CD4-positive, alpha-beta T cell treated with Interferon alpha-2 for 1 hour (primary cell): Measurements from ENCODE around the gene KLHL20.
A peak's percentile ranks its signal among the peaks of the same experiment; 100 is the strongest.
"Not testable (repeated sequence)": the region's sequence is repeated elsewhere in the genome, so short reads cannot be mapped to it uniquely, and the experiment has no call there.

ENCODE experiments used
- DNase-seq, 2 donors: peaks; one replicate each; pipeline ENCODE4 v3.0.0-alpha.2; 2020 to 2022

The KLHL20 gene

DNA sequence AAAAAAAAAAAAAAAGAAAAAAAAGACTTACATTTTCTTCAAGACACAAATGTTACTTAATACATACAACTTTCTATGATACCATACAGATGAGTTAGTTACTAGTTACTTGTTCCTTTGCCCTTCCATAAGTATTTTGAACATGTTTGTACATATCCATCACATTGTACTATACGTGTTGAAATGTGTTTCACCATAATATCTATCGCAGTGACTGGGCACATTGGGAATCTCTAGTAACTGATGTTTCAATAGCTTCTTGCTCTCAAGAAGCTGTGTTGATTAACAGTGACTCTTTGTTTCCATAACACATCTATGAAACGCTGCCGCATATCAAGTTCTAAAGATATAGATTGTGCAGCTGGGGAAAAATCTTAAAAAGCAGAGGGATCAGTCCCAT is 42.9 kb downstream of the KLHL20 start:
- DNase-seq, result no peak

DNA sequence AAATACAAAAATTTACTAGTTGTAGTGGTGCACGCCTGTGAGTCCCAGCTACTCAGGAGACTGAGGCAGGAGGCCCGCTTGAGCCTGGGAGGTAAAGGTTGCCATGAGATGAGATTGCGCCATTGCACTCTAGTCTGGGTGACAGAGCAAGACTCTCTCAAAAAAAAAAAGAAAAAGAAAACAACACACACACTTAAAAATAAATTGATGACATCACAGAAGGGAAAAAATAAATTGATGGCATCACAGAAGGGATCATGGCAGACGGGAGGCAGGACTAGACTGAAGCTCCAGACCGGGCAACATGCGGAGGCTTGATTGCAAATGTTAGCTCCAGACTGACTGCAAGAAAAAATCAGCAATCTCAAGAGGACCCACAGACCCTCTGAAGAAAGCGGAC is 43.3 kb downstream of the KLHL20 start:
- DNase-seq, result no peak

DNA sequence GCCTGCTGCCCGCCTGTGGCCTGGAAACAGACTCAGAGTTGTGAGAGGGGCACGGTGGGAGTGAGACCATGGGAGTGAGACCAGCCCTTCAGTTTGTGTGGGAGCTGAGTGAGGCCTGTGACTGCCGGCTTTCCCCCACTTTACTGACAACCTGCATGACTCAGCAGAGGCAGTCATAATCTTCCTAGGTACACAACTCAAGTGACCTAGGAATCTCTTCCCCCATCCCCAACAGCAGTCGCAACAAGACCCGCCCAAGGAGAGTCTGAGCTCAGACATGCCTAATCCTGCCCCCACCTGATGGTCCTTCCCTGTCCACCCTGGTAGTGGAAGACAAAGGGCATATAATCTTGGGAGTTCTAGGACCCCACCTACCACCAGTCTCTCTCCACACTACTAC is 44.2 kb downstream of the KLHL20 start:
- DNase-seq, result no peak

DNA sequence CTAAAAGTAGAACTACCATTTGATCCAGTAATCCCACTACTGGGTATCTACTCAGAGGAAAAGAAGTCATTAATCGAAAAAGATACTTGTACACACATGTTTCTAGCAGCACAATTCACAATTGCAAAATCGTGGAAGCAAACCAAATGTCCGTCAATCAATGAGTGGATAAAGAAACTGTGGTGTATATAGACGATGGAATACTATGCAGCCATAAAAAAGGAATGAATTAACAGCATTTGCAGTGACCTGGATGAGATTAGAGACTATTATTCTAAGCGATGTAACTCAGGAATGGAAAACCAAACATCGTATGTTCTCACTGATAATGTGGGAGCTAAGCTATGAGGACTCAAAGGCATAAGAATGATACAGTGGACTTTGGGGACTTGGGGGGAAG is 49.5 kb downstream of the KLHL20 start:
- not testable (repeated sequence) for DNase-seq

DNA sequence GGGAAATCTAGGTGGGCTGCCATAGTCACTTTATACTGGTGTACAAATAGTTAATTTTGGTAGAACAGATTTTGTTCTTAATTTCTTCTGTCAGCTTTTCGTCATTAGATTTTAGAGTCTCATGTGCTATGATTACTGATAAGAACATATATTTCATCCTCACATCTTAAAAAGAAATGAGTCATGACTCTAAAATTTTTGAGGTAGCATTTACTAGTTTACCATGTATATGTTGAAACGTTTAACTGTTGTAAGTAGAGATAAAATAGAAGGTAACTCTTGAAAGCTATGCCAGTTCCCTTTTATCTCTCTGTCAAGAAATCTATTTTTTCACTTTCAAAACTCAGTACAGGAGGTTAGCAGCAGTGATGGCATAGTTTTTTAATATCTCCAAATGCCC is 53.4 kb downstream of the KLHL20 start:
- no peak for DNase-seq

DNA sequence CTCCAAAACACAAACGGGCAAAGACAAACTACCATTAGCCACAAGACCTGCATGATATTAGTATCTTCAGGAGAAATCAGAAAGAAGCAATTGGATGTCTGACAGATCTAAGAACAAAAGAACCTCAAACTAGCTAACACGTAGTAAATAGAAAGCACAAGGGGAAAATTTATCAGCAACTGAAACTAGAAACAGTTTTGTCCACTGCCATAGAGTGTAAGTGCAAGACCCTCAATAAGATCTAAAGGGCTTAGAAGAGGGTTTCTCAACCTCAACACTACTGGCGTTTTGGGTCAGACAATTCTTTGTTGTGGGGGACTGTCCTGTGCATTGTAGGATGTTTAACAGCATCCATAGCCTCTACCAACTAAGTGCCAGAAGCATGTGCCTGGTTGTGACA is 54.0 kb downstream of the KLHL20 start:
- DNase-seq, result no peak

DNA sequence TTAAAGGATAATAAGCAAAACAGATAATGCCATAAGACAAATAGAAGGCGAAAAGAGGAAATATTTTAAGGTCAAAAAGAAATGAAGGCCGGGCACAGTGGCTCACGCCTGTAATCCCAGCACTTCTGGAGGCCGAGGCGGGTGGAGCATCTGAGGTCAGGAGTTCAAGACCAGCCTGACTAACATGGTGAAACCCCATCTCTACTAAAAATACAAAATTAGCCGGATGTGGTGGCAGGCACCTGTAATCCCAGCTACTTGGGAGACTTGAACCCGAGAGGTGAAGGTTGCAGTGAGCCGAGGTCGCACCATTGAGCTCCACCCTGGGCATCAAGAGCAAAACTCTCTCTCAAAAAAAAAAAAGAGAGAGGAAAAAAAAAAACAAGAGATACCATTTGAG is 55.5 kb downstream of the KLHL20 start:
- peak in 1 of 2 donors; percentile 1 for DNase-seq

DNA sequence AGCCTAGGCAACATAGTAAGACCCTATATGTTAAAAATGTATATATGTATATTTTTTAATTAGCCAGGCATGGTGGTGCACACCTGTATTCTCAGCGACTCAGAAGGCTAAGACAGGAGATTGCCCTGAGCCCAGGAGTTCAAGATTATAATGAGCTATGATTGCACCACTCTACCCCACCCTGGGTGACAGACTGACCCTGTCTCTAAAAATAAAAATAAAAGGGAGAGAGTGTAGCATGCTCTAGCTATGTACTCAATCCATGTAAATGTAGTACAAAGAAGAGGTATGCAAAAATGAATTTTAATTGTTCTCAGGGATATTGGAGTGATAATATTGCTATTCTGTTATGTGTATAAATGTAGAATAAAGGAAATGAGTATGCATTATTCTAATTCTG is 56.8 kb downstream of the KLHL20 start:
- no peak for DNase-seq

DNA sequence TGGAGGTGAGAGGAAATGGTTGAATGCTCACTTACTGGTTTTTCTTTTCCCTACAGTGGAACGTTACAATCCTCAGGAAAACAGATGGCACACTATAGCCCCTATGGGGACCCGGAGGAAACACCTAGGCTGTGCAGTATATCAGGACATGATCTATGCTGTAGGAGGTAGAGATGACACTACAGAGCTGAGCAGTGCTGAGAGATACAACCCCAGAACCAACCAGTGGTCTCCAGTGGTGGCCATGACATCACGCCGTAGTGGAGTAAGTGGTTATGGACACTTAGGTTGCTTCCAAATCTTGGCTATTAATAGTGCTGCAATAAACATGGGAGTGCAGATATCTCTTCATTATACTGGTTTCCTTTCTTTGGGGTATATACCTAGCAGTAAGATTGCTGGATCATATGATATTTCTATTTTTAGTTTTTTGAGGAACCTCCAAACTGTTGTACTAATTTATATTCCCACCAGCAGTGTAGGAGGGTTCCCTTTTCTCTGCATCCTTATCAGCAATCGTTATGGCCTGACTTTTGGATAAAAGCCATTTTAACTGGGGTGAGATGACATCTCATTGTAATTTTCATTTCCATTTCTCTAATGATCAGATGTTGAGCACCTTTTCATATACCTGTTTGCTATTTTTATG is 60.9 kb downstream of the KLHL20 start:
- no peak for DNase-seq

DNA sequence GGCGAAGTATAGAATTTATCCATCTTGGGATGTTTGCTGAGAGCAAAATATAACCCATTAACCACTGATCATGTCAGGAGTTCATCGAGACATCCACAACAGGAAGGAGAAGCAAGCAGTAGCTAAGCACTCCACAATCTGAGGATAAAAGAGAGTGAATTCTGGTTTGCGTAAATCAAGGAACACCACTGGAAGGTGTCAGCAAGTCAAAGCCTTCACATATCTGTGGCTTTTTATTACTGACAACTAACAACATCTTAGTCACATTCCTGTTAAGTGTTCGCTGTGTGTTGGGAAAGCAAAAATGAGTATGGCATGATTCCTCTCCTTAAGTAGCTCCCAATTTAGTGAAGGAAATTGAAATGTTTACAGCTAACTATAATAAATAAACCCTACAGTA is 65.2 kb downstream of the KLHL20 start:
- no peak for DNase-seq

DNA sequence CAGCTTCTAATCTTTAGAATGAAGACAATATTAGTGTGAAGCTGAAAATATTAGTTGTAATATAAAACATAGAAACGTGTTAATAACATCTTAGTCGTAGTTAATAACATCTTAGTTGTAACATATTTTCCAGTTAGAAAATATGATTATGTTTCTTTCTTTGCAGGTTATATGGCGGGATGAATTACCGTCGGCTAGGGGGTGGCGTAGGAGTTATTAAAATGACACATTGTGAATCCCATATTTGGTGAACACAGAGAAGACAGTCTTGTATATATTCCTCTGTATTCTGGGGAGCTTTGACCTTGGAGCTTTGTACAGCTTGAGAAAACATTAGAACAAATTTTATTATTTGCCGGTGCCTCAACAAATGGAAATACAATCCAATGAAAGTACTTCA is 70.2 kb downstream of the KLHL20 start:
- no peak for DNase-seq

DNA sequence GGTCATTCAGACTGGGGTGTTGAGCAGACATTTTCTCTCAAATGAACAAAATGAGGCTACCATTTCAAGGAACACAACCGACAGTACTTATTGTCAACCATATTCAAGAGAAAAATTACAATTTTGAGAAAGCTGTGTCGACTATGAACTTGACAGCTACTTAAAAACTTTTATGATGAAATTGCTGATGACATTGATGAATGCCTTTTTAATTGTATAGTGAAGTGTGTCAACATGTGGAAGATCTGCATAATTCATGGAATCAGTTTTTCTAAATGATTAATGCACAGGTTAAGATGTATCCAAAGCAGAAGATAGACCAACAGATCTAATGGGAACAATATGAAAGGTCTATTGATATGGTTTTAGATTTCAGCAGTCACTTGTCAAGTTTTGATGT is 75.1 kb downstream of the KLHL20 start:
- DNase-seq, result no peak

DNA sequence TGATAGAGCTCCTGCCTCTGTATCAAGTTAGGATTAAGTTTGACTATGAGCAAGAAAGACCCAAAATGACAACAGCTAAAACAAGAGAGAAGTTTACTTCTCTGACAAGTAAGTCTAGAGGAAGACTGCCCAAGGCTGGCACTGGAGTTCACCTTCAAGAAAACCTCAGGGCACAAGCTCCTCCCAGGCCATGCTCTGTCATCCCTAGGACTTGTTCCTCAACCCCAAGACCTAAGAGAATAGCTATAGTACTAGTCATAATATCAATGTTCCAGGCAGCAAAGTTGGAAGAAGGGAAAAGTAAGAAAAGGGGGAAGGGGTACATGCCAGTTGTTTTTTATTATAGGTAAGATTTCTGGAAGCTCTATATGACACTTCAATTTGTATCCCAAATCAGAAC is 83.3 kb downstream of the KLHL20 start:
- no peak for DNase-seq

DNA sequence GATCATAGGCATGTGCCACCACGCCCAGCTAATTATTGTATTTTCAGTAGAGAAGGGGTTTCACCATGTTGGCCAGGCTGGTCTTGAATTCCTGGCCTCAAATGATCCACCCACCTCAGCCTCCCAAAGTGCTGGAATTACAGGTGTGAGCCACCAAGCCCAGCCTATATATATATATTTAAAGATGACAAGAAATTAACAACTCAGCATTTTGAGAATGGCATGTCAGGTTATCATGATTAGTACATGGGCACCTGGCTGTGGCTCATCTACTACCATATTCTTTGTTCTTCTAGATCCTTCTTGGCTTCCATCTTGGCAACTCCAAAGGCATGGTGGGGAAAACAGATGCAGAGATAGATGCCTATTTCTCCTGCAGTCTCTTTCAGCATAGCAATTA is 85.2 kb downstream of the KLHL20 start:
- DNase-seq, result not testable (repeated sequence)

DNA sequence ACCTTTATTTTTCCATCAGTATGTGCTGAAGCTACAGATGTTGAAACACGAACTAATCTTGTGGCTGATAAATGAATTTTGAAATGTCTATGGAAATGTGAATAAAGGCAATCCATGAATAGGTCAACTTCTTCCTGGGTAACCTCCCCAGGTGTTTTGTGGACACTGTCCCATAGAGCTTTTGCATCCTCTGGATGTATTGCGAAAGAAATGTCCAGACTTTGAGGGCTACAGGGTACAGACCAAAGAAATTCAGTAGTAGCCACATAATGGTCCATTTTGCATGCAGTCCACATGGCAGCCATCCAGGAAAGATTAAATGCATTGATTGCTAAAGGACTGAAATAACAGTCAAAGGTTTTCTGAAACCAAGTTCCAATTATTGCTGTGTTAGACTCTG is 88.2 kb downstream of the KLHL20 start:
- no peak for DNase-seq

DNA sequence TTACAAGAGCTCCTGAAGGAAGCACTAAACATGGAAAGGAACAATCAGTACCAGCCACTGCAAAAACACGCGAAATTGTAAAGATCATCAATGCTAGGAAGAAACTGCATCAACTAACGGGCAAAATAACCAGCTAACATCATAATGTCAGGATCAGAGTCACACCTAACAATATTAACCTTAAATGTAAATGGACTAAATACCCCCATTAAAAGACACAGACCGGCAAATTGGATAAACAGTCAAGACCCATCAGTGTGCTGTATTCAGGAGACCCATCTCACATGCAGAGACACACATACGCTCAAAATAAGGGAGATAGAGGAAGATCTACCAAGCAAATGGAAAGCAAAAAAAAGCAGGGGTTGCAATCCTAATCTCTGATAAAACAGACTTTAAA is 98.9 kb downstream of the KLHL20 start:
- DNase-seq, result not testable (repeated sequence)

DNA sequence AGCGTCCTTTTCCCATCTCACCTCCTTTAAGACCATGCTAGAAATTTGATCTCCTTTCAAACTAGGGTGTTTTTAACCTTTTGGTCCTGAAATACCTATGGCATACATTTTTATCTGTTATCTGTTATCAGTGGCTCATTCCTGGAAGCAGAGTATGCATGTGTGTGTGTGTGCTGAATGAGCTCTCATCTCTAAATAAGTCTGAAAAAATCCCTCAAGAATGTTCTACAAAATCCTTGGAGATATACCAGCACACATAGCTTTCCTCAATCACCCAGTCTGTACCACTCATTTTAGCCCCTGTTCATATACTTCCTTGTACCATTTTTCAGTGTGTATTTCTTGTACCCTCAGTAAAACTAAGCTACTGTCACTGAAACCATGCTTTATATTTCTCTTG is 103.7 kb downstream of the KLHL20 start:
- no peak for DNase-seq

DNA sequence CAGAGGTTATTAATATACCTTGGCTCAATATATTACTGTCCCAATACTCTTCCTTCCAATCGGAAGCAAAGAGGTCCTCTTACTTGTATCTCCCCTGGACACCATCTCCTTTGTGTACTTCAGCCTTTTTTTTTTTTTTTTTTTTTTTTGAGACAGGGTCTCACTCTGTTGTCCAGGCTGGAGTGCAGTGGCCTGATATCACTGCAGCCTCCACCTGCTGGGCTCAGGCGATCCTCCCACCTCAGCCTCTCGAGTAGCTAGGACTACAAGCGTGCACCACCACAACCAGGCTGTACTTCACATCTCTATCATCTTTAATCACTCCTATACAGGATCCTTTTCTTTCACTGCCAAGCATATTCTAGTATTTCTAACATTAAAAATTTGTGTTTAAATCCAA is 106.9 kb downstream of the KLHL20 start:
- no peak for DNase-seq

DNA sequence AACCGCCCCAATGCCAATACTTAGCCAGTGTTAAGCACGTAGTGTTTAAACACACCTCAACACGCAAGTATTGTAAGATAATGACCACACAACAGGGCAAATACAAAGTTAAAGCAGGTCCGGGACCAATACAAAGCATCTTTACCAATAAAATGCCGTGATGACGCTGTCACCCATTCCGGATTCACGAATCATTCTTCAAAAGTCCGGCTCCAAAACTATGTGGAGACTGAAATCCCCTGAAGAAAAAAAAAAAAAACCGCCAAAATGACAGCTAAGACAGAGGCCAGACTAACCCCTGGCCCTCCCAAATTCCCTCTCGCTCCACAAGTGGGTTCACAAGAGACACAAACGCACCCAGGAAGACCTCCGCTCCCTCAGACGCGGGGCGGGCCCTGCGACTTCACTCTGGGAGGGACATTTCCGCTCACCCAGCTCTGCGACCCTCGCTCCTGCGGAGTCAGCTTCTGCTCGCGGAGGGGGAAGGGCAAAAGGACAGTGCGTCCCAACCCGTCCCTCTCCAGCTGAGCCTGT is 109.1 kb downstream of the KLHL20 start:
- DNase-seq, result no peak

DNA sequence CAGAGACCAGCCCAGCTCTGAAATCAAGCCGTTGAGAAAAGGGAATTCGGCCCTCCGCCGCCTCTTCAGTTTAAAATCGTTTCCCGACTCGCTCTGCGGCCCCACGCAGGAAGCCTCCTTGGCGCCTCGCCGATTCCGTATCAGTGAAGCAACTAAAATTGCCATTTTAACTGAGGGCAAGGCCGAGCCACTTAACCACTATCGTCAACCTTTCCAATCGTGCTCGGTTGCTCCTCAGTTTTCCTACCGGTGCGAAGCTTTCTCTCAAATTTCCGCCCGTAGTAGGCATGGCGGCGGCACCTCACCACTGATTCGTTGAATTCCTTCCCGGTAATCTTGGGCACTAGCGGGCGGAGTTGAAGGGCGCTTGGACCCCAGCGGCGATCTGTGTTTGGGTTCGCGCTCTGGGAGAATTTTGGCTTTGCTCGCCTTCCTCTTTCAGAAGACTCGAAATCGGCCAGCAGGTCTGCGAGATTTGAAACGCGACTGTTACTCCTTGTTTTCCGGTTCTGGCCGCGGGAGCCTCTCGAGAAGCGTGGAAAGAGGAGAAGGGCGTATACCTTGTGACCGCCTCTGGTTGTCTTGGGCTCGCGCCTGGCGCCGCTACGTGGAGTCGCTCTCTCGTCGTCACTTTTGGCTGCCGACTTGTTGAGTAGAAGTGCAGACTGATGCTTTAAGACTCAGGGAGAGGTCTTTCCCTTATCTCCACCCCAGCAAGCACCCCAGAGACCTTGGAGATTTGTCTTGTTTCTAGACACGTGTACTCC is 109.7 kb downstream of the KLHL20 start, which contains the start of the genes CENPL and DARS2:
Gene CENPL (minus strand): TSS at position 569 of the 767 bp plus-strand sequence. CDS start 13,584 bp downstream, outside the sequence.
Gene DARS2 (plus strand): TSS at position 359 of the 767 bp plus-strand sequence. CDS start 557 bp downstream, outside the sequence.
- DNase-seq, result peak; percentile 90 to 94

DNA sequence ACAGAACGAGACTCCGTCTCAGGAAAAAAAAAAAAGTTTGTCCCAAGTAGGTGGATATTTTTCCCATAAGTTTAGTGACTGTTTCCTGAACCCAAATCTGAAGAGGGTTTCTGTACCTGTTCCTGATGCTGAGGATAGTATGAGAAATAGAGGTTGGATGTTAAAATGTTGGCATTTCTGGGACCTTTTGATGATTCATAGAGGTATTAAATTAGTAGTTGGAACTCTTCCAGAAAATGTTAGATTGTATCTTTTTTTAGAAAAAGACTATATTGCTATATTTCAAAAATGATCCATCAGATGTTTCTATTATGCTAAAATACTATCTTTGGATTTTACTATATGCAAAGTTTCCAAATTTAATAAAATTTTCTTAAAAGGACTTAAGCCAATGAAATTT is 112.8 kb downstream of the KLHL20 start:
- no peak for DNase-seq

DNA sequence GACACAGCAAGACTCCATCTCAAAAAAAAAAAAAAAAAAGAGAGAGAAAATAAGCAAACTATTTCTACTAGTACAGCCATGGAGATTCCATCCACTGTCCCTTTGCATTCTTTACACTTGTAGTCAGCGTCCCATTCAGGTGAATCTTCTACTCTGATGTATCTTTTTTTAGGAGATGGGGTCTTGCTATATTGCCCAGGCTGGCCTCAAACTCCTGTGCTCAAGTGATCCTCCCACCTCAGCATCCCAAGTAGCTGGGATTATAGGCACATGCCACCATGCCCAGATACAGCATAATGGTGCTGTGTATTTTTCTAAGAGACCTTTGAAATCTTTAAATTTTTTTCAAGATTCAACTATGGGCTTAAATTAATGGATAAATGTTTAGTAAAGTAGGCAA is 118.0 kb downstream of the KLHL20 start:
- DNase-seq, result no peak
